ENCODE measurements around the gene LHPP.
A peak's percentile ranks its signal among the peaks of the same experiment; 100 is the strongest.

LHPP gene

GRCh38 chr10:124459395-124459794 lies 2.2 kb upstream of the LHPP start:
- CTCF ChIA-PET = interaction anchor here (0.5 to 0.7 kb wide), 2 partner anchors 10 to 130 kb away, joined by 3 to 4 read pairs; no protein-coding TSS in a partner anchor
- no peak for DNase-seq (ENCODE audit: low spot score)
- POLR2A ChIA-PET (ENCODE audit: low non-redundant PET) = no interaction called here
- TF ChIP-seq CTCF (conservative IDR thresholded peaks at IDR 0.05; ENCODE audit: low read depth) = no peak
- H3K27ac ChIP-seq = no peak overlapping the region

- no peak overlapping the region for H3K27ac ChIP-seq
- no peak for TF ChIP-seq CTCF (conservative IDR thresholded peaks at IDR 0.05; ENCODE audit: low read depth)
- POLR2A ChIA-PET (ENCODE audit: low non-redundant PET) = no interaction called here
- DNase-seq (ENCODE audit: low spot score) = no peak
- CTCF ChIA-PET = no interaction called here
Measured at GRCh38 chr10:124460144-124460543, 1.5 kb upstream of the LHPP start.

- ChIA-PET POLR2A (ENCODE audit: low non-redundant PET) (interaction anchor here (1.1 kb wide), 1 partner anchor 10 kb away, joined by 8 read pairs; no protein-coding TSS in a partner anchor), CTCF (interaction anchor here (1.0 kb wide), 1 partner anchor 11 kb away, joined by 3 read pairs; no protein-coding TSS in a partner anchor)
- no peak for DNase-seq (ENCODE audit: low spot score)
- TF ChIP-seq CTCF (conservative IDR thresholded peaks at IDR 0.05; ENCODE audit: low read depth) = no peak
- H3K27ac ChIP-seq = peak overlapping the region; percentile 74
Measured at GRCh38 chr10:124462348-124462695, 699 bp downstream of the LHPP start.

GRCh38 chr10:124464028-124464965 lies 2.7 kb downstream of the LHPP start:
- ChIA-PET CTCF (interaction anchor here (0.7 kb wide), 1 partner anchor 507 kb away, joined by 4 read pairs; no protein-coding TSS in a partner anchor), POLR2A (ENCODE audit: low non-redundant PET) (no interaction called here)
- DNase-seq (ENCODE audit: low spot score) = no peak
- no peak for TF ChIP-seq CTCF (conservative IDR thresholded peaks at IDR 0.05; ENCODE audit: low read depth)
- no peak overlapping the region for H3K27ac ChIP-seq

GRCh38 chr10:124465003-124465776 lies 3.6 kb downstream of the LHPP start:
- CTCF ChIA-PET = no interaction called here
- no peak for TF ChIP-seq CTCF (conservative IDR thresholded peaks at IDR 0.05; ENCODE audit: low read depth)
- no peak overlapping the region; the same call in 1 of the 2 replicates for H3K27ac ChIP-seq
- POLR2A ChIA-PET (ENCODE audit: low non-redundant PET) = no interaction called here
- DNase-seq (ENCODE audit: low spot score) = no peak

GRCh38 chr10:124465777-124466488 lies 4.3 kb downstream of the LHPP start:
- POLR2A ChIA-PET (ENCODE audit: low non-redundant PET) = no interaction called here
- H3K27ac ChIP-seq = no peak overlapping the region; the same call in 1 of the 2 replicates
- CTCF ChIA-PET = interaction anchor here (0.5 kb wide), 1 partner anchor 194 kb away, joined by 3 read pairs; no protein-coding TSS in a partner anchor
- DNase-seq (ENCODE audit: low spot score) = no peak
- TF ChIP-seq CTCF (conservative IDR thresholded peaks at IDR 0.05; ENCODE audit: low read depth) = no peak

Measured in RWPE1 (cell line).